DND-41 (cell line): ENCODE data around the gene ALKBH2.

Experiments
- ATAC-seq: fragments of 200-7000 bp; cut with Tn5 transposase; 3 replicates; pipeline ENCODE4 v1.9.1; 2021; ENCODE audit warnings: low read depth; ENCODE audit not compliant: insufficient read depth
- DNase-seq: peaks from one replicate; pipeline ENCODE4 v3.0.0-alpha.2; 2020
- H2AFZ ChIP-seq: 2 replicates; pipeline ENCODE4 v1.6.0; 2012; ENCODE audit warnings: low read depth, low read length
- H3K27ac ChIP-seq: 2 replicates; pipeline ENCODE4 v1.5.1; 2012; ENCODE audit warnings: low read length, inconsistent platforms
- H3K27me3 ChIP-seq: fragments of 200-600 bp; sonication (generic); 2 replicates; pipeline ENCODE4 v1.6.0; 2012; ENCODE audit warnings: low read length, mild to moderate bottlenecking, inconsistent platforms; ENCODE audit not compliant: insufficient read depth, poor library complexity
- H3K36me3 ChIP-seq: 2 replicates; pipeline ENCODE4 v1.5.1; 2012; ENCODE audit warnings: low read length, inconsistent platforms; ENCODE audit not compliant: insufficient read depth
- H3K4me1 ChIP-seq: 2 replicates; pipeline ENCODE4 v1.5.1; 2012; ENCODE audit warnings: mild to moderate bottlenecking, low read length; ENCODE audit not compliant: insufficient read depth
- H3K4me2 ChIP-seq: 2 replicates; pipeline ENCODE4 v1.6.0; 2012; ENCODE audit warnings: mild to moderate bottlenecking, moderate library complexity, low read length, inconsistent platforms; ENCODE audit not compliant: insufficient read depth
- H3K4me3 ChIP-seq, 2 experiments: fragments of 200-600 bp in 1 of 2; shearing (Covaris generic) in 1 of 2; 2 replicates each; pipeline ENCODE4 v1.5.1; 2012 to 2016; ENCODE audit warnings: inconsistent platforms in 2 of 2, low read length in 2 of 2, mild to moderate bottlenecking in 2 of 2, low read depth in 1 of 2, moderate library complexity in 1 of 2
- H3K79me2 ChIP-seq: 2 replicates; pipeline ENCODE4 v1.6.0; 2012; ENCODE audit warnings: low read length, inconsistent platforms; ENCODE audit not compliant: insufficient read depth
- H3K9ac ChIP-seq: 2 replicates; pipeline ENCODE4 v1.6.0; 2012; ENCODE audit warnings: low read depth, mild to moderate bottlenecking, inconsistent platforms, low read length, moderate library complexity
- H3K9me3 ChIP-seq: 2 replicates; pipeline ENCODE4 v1.5.1; 2012; ENCODE audit warnings: low read length, moderate library complexity, mild to moderate bottlenecking, inconsistent platforms; ENCODE audit not compliant: insufficient read depth, severe bottlenecking
- H4K20me1 ChIP-seq: 2 replicates; pipeline ENCODE4 v1.6.0; 2012; ENCODE audit warnings: low read length; ENCODE audit not compliant: insufficient read depth
- EZH2 ChIP-seq: IDR thresholded peaks from 3 replicates; pipeline ENCODE4 v1.6.1; 2012; ENCODE audit warnings: borderline replicate concordance, low read depth, mild to moderate bottlenecking, moderate library complexity, low read length, inconsistent platforms; ENCODE audit not compliant: severe bottlenecking
- TF ChIP-seq, protein P1 (sequence below): IDR thresholded peaks from 2 replicates; pipeline ENCODE4 v1.5.1; 2012; ENCODE audit warnings: borderline replicate concordance, low read length, moderate library complexity, mild to moderate bottlenecking; ENCODE audit not compliant: poor library complexity, severe bottlenecking; ENCODE audit errors: extremely low read depth

The ALKBH2 gene

DNA sequence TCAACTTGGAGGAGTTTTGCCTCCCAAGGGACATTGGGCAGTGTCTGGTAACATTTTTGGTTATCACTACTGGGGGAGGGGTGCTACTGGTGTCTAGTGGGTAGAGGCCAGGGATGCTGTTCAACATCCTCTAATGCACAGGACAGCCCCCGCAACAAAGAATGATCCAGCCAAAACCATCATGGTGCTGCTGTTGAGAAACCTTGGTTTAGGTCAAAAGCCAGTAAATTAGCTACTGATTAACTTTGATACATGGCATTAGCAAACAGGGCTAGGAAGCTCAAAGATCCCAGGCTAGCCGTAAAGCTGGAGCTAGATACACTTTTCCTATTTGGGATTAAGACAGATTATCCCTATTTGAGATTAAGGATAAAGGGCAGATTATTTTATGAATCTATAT lies 8.8 kb downstream of the ALKBH2 start:
- Histone ChIP-seq H2AFZ (no peak overlapping the region), H3K9ac (no peak overlapping the region), H4K20me1 (peaks cover 3% of the 10 kb centered on the region; the same call in 1 of the 2 replicates), H3K4me2 (no peak overlapping the region), H3K27me3 (no peaks in the 10 kb centered on the region), H3K4me3 (no peak overlapping the region), H3K4me1 (no peaks in the 10 kb centered on the region), H3K36me3 (peaks cover 88% of the 10 kb centered on the region), H3K27ac (no peak overlapping the region), H3K79me2 (no peaks in the 10 kb centered on the region), H3K9me3 (no peaks in the 10 kb centered on the region)
- DNase-seq: no peak
- ATAC-seq: no peak
- TF ChIP-seq, protein P1, sequence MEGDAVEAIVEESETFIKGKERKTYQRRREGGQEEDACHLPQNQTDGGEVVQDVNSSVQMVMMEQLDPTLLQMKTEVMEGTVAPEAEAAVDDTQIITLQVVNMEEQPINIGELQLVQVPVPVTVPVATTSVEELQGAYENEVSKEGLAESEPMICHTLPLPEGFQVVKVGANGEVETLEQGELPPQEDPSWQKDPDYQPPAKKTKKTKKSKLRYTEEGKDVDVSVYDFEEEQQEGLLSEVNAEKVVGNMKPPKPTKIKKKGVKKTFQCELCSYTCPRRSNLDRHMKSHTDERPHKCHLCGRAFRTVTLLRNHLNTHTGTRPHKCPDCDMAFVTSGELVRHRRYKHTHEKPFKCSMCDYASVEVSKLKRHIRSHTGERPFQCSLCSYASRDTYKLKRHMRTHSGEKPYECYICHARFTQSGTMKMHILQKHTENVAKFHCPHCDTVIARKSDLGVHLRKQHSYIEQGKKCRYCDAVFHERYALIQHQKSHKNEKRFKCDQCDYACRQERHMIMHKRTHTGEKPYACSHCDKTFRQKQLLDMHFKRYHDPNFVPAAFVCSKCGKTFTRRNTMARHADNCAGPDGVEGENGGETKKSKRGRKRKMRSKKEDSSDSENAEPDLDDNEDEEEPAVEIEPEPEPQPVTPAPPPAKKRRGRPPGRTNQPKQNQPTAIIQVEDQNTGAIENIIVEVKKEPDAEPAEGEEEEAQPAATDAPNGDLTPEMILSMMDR: no peak
- TF ChIP-seq EZH2: no peak

DNA sequence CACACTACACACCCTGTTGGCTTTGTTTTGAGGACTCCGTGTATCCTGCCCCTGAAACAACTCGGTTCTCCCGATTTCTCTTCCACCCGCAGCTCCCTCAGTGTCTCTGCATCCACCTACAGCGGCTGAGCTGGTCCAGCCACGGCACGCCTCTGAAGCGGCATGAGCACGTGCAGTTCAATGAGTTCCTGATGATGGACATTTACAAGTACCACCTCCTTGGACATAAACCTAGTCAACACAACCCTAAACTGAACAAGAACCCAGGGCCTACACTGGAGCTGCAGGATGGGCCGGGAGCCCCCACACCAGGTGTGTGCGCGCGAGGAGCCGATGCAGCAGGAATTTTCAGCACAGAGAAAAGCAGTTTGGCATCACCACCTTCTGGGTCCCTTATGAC lies 10.5 kb downstream of the ALKBH2 start:
- Histone ChIP-seq H3K27ac (no peak overlapping the region), H4K20me1 (0 out of 2 replicates have a peak, but pooled peaks cover 3% of the 10 kb centered on the region), H3K27me3 (no peaks in the 10 kb centered on the region), H3K9ac (no peak overlapping the region), H3K36me3 (peaks cover 80% of the 10 kb centered on the region), H3K4me1 (no peaks in the 10 kb centered on the region), H2AFZ (no peak overlapping the region), H3K79me2 (no peaks in the 10 kb centered on the region), H3K9me3 (no peaks in the 10 kb centered on the region), H3K4me2 (no peak overlapping the region), H3K4me3 (no peak overlapping the region)
- TF ChIP-seq EZH2: no peak
- TF ChIP-seq, protein P1: no peak
- DNase-seq: no peak
- ATAC-seq: no peak

- Histone ChIP-seq H3K4me2 (no peak overlapping the region), H3K79me2 (no peaks in the 10 kb centered on the region), H3K9me3 (no peaks in the 10 kb centered on the region), H3K4me3 (no peak overlapping the region), H3K27ac (no peak overlapping the region), H3K36me3 (peaks cover 46% of the 10 kb centered on the region), H4K20me1 (no peaks in the 10 kb centered on the region), H2AFZ (no peak overlapping the region), H3K27me3 (no peaks in the 10 kb centered on the region), H3K9ac (no peak overlapping the region), H3K4me1 (no peaks in the 10 kb centered on the region)
- TF ChIP-seq, protein P1: no peak
- no peak for TF ChIP-seq EZH2
- DNase-seq (no peak), ATAC-seq (no peak)
Observed at GRCh38 chr12:109074866-109075265, 18.4 kb downstream of the ALKBH2 start.
